ENCODE data around the gene AOX1. TPM values are rescaled to one million over a fixed set of nuclear protein-coding genes. Genes with fewer than 3 reads are reported as not detected.

Gene AOX1
- polyA plus RNA-seq, 1 of the 3 experiments (the other 2 are of a cell fraction), result 3.3 TPM

- no peak overlapping the region for H3K4me3 ChIP-seq (ENCODE audit: low read depth in 2 of 2, low read length in 1 of 2)
- POLR2A ChIA-PET, result no interaction called here
- no peak for TF ChIP-seq RFX5 (IDR thresholded peaks at IDR 0.05; ENCODE audit: low read length)
- no peak for TF ChIP-seq JUND (IDR thresholded peaks at IDR 0.05)
- no peak for TF ChIP-seq GABPA (IDR thresholded peaks at IDR 0.05; ENCODE audit: low read depth)
- TF ChIP-seq GATA2 (CRISPR knock-in tag; IDR thresholded peaks at IDR 0.05), result no peak
- no peak for TF ChIP-seq NFIC (IDR thresholded peaks at IDR 0.05; ENCODE audit: borderline replicate concordance)
- no peak for TF ChIP-seq RCOR1 (IDR thresholded peaks at IDR 0.05; ENCODE audit: low read length)
- TF ChIP-seq MAX (IDR thresholded peaks at IDR 0.05; ENCODE audit: low read depth), result no peak
- TF ChIP-seq POLR2AphosphoS5 (IDR thresholded peaks at IDR 0.05; ENCODE audit: low read depth, low read length), result no peak
- TF ChIP-seq PBX3 (IDR thresholded peaks at IDR 0.05), result no peak
- TF ChIP-seq NRF1 (IDR thresholded peaks at IDR 0.05; ENCODE audit: low read depth, low read length), result no peak
- no peak for TF ChIP-seq REST (IDR thresholded peaks at IDR 0.05; ENCODE audit: low read depth, low read length)
- TF ChIP-seq IRF3 (IDR thresholded peaks at IDR 0.05; ENCODE audit: low read depth, low read length), result no peak
- no peak for TF ChIP-seq EP300 (IDR thresholded peaks at IDR 0.05; ENCODE audit: borderline replicate concordance in 1 of 2, low read depth in 1 of 2, low read length in 1 of 2)
- no peak for TF ChIP-seq ELF1 (IDR thresholded peaks at IDR 0.05)
- H3K9ac ChIP-seq, result no peak overlapping the region
- CTCF ChIA-PET, result interaction anchor here (0.8 to 1.7 kb wide), 4 partner anchors 37 to 144 kb away, joined by 3 to 5 read pairs (median 4); no protein-coding TSS in a partner anchor
- peaks cover 3% of the 10 kb centered on the region for H3F3A ChIP-seq (replicated peaks; ENCODE audit: insufficient read depth)
- no peaks in the 10 kb centered on the region for H3K9me2 ChIP-seq
- H4K20me1 ChIP-seq (ENCODE audit: insufficient read depth), result no peaks in the 10 kb centered on the region
- H3K36me3 ChIP-seq (replicated peaks in 1 of 2; ENCODE audit: control insufficient read depth in 1 of 2, insufficient read depth in 2 of 2, low read length in 1 of 2), result no peaks in the 10 kb centered on the region
- WGBS (ENCODE audit: low lambda C conversion rate), result 75% methylated on average over 2 of the region's 2 CpGs
- no peak for DNase-seq
- H3K4me1 ChIP-seq (ENCODE audit: control insufficient read depth in 1 of 2, insufficient read depth in 2 of 2, low read depth in 1 of 2, low read length in 1 of 2), result peaks cover 2 to 25% of the 10 kb centered on the region in 2 experiments; a peak in 3 of 4 replicates
- H3K27me3 ChIP-seq (ENCODE audit: insufficient read depth), result no peaks in the 10 kb centered on the region
- no peaks in the 10 kb centered on the region for H3K79me2 ChIP-seq (ENCODE audit: insufficient read depth)
- no peak overlapping the region for H2AFZ ChIP-seq (ENCODE audit: low read depth)
- no peak overlapping the region for H3K4me2 ChIP-seq
- H3K9me3 ChIP-seq, result no peaks in the 10 kb centered on the region
- no peak overlapping the region for H3K27ac ChIP-seq (ENCODE audit: low read depth in 2 of 2, low read length in 1 of 2)
These were observed 39.5 kb downstream of the AOX1 start for GRCh38 chr2:200625282-200625681.
